Measurements from ENCODE around the gene AURKB.

AURKB gene

DNA sequence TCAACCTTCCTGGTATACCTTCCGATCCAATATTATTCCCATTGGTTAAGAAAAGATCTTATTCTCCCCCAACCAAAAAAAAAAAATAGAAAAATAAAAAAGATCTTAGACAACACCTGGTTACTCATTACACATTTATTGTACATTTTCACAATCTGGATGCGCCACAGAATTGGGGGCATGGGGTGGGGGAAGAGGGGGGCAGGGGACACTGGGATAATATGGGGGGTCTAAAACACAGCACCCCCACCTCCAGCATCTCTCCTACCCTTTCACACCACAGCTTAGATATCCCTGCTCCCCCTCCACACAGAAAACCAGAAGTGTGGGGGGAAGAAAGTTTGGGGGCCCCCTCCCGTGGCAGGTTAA is 51.4 kb downstream of the AURKB start:
- H3K27ac ChIP-seq = peak overlapping the region; percentile 82
- peak overlapping the region in 1 of 2 experiments; percentile 21 for H3K4me3 ChIP-seq (ENCODE audit: low read depth in 1 of 2, low read length in 1 of 2)
- TF ChIP-seq, protein P1, sequence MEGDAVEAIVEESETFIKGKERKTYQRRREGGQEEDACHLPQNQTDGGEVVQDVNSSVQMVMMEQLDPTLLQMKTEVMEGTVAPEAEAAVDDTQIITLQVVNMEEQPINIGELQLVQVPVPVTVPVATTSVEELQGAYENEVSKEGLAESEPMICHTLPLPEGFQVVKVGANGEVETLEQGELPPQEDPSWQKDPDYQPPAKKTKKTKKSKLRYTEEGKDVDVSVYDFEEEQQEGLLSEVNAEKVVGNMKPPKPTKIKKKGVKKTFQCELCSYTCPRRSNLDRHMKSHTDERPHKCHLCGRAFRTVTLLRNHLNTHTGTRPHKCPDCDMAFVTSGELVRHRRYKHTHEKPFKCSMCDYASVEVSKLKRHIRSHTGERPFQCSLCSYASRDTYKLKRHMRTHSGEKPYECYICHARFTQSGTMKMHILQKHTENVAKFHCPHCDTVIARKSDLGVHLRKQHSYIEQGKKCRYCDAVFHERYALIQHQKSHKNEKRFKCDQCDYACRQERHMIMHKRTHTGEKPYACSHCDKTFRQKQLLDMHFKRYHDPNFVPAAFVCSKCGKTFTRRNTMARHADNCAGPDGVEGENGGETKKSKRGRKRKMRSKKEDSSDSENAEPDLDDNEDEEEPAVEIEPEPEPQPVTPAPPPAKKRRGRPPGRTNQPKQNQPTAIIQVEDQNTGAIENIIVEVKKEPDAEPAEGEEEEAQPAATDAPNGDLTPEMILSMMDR (IDR thresholded peaks at IDR 0.05) = no peak
- peaks cover 76 to 77% of the 10 kb centered on the region in 2 experiments for H3K4me1 ChIP-seq (ENCODE audit: control insufficient read depth in 1 of 2, insufficient read depth in 1 of 2, low read depth in 1 of 2, low read length in 1 of 2)
- peaks cover 33% of the 10 kb centered on the region for H3K36me3 ChIP-seq
- H3K27me3 ChIP-seq = no peaks in the 10 kb centered on the region
- no peaks in the 10 kb centered on the region for H3K9me3 ChIP-seq

DNA sequence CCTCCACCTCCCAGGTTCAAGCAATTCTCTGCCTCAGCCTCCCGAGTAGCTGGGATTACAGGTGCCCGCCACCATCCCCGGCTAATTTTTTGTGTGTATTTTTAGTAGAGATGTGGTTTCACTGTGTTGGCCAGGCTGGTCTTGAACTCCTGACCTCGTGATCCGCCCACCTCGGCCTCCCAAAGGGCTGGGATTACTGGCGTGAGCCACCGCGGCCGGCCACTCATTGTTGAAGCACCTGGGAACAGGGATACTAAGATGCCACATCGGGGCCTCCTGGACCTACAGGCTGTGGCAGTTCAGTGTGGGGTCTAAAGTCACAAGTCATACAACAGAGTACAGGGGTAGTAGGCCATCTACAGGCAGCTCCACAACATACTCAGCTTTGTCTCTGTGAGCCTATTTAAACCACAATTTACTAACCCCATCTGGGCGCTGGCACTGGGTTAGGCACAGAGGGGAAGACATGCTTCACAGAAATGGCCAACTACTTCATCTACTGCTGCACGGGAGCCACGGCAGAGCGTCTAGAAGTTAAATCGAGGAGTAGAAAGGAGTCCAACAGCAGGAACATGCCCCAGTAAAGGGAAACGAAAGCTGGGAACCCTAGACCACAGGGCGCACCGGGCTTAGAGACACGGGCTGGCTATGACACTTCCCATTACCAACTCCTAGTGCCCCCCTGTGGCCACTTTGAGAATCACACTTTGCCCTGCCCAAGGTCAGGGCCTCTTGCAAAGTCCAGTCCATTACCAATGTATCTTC is 51.9 kb downstream of the AURKB start:
- peak overlapping the region; percentile 82 for H3K27ac ChIP-seq
- TF ChIP-seq, protein P1 (IDR thresholded peaks at IDR 0.05) = peak; percentile 96
- H3K27me3 ChIP-seq = no peaks in the 10 kb centered on the region
- H3K4me1 ChIP-seq (ENCODE audit: control insufficient read depth in 1 of 2, insufficient read depth in 1 of 2, low read depth in 1 of 2, low read length in 1 of 2) = peaks cover 76 to 77% of the 10 kb centered on the region in 2 experiments
- peaks cover 33% of the 10 kb centered on the region for H3K36me3 ChIP-seq
- H3K9me3 ChIP-seq = no peaks in the 10 kb centered on the region
- peak overlapping the region; percentile 18 to 21 for H3K4me3 ChIP-seq (ENCODE audit: low read depth in 1 of 2, low read length in 1 of 2)

DNA sequence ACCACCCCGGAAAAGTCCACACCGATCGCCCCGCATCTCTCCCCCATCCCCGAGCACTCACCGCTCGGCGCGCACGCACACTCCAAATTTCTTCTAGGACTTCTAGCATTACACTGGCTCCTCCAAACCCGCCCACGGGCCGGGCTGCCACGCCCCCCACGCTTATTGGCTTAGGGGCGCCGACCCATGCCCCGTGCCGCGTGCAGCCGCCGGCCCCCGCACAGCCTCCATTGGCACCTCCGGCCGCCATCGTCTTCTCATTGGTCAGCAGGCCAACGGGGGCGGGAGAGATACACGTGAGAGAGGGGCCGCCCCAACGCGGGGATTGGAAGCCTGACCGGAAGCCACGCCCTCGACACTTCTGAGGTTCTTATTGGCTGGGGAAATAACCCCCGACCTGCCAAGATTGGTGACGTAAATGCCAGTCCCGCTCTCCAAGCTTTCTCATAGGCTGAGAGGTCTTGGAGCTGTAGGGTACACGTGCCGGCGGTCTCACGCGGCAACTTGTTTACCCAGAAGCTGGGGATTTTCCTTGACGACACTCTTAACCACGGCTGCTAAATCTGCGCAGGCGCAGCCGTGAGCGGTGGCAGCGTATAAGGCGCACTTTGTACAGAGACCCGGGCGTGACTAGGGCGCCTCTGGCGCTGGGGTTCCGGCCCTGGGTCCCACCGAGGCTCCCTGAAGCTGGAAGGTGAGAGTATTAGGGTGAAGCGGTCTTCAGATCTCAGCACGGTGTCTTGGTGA is 54.0 kb downstream of the AURKB start:
- H3K27me3 ChIP-seq = peaks cover 15% of the 10 kb centered on the region
- peak overlapping the region; percentile 65 to 92 for H3K4me3 ChIP-seq (ENCODE audit: low read depth in 1 of 2, low read length in 1 of 2)
- H3K4me1 ChIP-seq (ENCODE audit: control insufficient read depth in 1 of 2, insufficient read depth in 1 of 2, low read depth in 1 of 2, low read length in 1 of 2) = peaks cover 80 to 84% of the 10 kb centered on the region in 2 experiments
- TF ChIP-seq, protein P1 (IDR thresholded peaks at IDR 0.05) = peak; percentile 36
- no peaks in the 10 kb centered on the region for H3K9me3 ChIP-seq
- peak overlapping the region; percentile 90 for H3K27ac ChIP-seq
- peaks cover 26% of the 10 kb centered on the region for H3K36me3 ChIP-seq

DNA sequence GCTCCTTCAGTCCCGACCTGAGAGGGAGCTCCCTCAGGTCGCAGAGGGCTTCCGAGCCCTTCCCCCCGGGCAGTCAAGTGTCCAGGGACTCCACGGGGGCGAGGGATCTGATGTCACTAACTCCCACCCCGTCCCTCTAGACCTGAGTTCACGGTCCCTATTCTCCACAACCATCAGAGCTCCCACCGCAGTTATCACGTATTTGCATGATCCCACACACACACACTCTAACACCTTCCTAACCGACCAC is 54.5 kb downstream of the AURKB start:
- Histone ChIP-seq H3K9me3 (no peaks in the 10 kb centered on the region), H3K4me1 (ENCODE audit: control insufficient read depth in 1 of 2, insufficient read depth in 1 of 2, low read depth in 1 of 2, low read length in 1 of 2) (peaks cover 80 to 84% of the 10 kb centered on the region in 2 experiments), H3K27ac (peak overlapping the region; percentile 90), H3K36me3 (peaks cover 21% of the 10 kb centered on the region), H3K4me3 (ENCODE audit: low read depth in 1 of 2, low read length in 1 of 2) (peak overlapping the region; percentile 65 to 92), H3K27me3 (peaks cover 15% of the 10 kb centered on the region)
- TF ChIP-seq, protein P1 (IDR thresholded peaks at IDR 0.05) = no peak

DNA sequence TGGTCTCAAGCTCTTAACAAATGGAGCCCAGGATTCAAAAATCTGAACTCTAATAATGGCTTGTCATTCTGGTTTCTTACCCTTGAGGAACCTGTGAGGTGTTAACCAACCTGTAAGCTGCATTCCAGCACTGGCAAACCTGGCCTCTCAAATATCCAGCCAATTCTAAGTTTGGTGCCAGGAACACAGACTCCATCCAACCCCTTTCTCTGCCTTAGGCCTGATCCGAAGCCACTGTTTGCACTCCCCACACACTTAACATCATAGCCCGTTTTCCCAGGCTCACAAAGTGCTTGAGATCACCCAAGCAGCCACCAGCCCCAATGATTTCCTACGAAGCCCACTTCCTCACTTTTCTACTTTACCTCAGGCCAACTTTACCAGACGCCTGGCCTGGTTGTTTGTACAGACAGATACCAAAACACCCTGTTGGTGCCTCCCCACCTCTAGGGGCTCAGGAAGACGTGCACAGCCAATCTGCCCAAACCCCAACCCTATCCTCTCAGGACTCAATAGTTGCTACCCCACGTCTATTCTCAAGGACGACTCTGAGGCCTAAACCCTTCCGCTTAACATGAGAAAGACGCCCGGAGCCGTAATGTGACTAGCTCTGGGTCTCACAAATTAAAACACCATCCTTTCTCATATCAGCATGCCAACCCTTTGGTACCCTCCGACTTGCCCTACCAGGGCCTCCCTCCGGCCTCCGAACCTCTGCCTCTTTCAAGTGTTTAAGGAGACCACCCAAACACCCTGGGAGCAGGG is 55.0 kb downstream of the AURKB start:
- TF ChIP-seq, protein P1 (IDR thresholded peaks at IDR 0.05) = no peak
- Histone ChIP-seq H3K4me1 (ENCODE audit: control insufficient read depth in 1 of 2, insufficient read depth in 1 of 2, low read depth in 1 of 2, low read length in 1 of 2) (peaks cover 80 to 84% of the 10 kb centered on the region in 2 experiments), H3K27me3 (peaks cover 15% of the 10 kb centered on the region), H3K9me3 (no peaks in the 10 kb centered on the region), H3K27ac (peak overlapping the region; percentile 90), H3K36me3 (peaks cover 15% of the 10 kb centered on the region), H3K4me3 (ENCODE audit: low read depth in 1 of 2, low read length in 1 of 2) (peak overlapping the region; percentile 65 to 92)
